ENCODE measurements around the gene SNCG.

DNA sequence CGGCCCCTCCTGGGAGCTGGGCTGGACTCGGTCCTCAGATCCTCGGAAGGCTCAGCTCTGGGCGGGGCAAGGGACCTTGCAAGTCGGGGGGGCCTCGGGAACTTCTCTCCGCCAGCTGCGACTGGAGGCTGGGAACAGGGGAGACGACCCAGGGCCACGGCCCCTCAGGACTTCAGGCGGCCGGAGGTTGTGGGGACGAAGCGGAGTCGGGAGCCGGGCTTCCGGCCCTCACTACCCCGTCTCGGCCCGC lies 12.5 kb downstream of the SNCG start:
- TF ChIP-seq, protein P1, sequence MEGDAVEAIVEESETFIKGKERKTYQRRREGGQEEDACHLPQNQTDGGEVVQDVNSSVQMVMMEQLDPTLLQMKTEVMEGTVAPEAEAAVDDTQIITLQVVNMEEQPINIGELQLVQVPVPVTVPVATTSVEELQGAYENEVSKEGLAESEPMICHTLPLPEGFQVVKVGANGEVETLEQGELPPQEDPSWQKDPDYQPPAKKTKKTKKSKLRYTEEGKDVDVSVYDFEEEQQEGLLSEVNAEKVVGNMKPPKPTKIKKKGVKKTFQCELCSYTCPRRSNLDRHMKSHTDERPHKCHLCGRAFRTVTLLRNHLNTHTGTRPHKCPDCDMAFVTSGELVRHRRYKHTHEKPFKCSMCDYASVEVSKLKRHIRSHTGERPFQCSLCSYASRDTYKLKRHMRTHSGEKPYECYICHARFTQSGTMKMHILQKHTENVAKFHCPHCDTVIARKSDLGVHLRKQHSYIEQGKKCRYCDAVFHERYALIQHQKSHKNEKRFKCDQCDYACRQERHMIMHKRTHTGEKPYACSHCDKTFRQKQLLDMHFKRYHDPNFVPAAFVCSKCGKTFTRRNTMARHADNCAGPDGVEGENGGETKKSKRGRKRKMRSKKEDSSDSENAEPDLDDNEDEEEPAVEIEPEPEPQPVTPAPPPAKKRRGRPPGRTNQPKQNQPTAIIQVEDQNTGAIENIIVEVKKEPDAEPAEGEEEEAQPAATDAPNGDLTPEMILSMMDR (conservative IDR thresholded peaks at IDR 0.05 in 1 of 2, IDR thresholded peaks at IDR 0.05 in 1 of 2; ENCODE audit: extremely low read depth in 1 of 2, insufficient read depth in 1 of 2, low read depth in 1 of 2, low read length in 2 of 2) = no peak
- TF ChIP-seq EZH2 (IDR thresholded peaks at IDR 0.05; ENCODE audit: borderline replicate concordance, low read length) = no peak
